Inflammatory macrophage treated with lipopolysaccharide for 4 hours (primary cell): Measurements from ENCODE around the gene UBP1.
"Not testable (repeated sequence)": the region's sequence is repeated elsewhere in the genome, so short reads cannot be mapped to it uniquely, and the experiment has no call there.

Source experiments
- DNase-seq: peaks from one replicate; pipeline ENCODE4 v3.0.0-alpha.2; 2020

The UBP1 gene

DNA sequence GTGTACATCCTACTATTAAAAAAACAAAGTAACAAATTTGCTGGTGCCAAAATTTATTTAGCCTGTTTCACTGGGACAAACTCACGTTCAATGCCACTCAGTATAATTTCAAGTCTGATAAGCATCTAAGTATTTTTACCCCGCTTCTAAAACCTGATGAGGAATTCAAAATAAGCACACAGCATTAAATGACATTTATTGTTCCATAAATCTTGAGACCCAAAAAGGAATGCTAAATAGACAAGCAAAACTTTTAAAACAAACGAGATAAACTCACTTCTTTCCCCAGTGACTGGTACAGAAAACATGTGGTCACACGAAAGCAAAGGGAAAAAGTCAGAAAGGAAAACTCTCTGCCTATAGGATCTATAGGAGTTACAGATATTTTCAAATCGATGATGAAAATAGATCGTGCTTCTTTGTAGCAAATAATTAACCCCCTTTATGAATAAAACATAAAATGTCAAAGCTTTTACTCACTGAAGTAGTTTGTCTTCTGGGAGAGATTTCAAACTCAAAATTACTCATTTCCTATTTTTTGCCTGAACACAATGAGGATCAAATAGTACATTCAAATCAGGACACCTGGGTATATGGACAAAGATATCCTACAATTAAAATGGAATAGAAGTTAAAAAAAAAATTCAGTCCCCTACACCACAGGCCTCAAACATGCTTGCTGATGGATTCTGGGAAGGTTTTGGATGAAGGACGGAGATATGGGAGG lies 51.7 kb downstream of the UBP1 start:
- no peak for DNase-seq

- no peak for DNase-seq
Measured at GRCh38 chr3:33386631-33387030, 53.6 kb downstream of the UBP1 start.

GRCh38 chr3:33385423-33385822 lies 54.8 kb downstream of the UBP1 start:
- DNase-seq, result no peak

DNA sequence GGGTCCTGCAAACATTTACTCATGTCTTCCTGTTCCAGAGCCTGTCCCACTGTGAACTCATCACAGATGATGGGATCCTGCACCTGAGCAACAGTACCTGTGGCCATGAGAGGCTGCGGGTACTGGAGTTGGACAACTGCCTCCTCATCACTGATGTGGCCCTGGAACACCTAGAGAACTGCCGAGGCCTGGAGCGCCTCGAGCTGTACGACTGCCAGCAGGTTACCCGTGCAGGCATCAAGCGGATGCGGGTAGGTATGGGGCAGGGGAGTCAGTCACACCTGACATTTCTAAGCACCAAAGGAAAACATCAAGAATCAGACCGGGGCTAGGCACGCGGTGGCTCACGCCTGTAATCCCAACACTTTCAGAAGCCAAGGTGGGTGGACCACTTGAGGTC lies 56.3 kb downstream of the UBP1 start:
- DNase-seq, result no peak

- no peak for DNase-seq
Measured at GRCh38 chr3:33380653-33381052, 59.6 kb downstream of the UBP1 start.

GRCh38 chr3:33377931-33378330 lies 62.3 kb downstream of the UBP1 start:
- DNase-seq, result peak; percentile 8

GRCh38 chr3:33377489-33377888 lies 62.7 kb downstream of the UBP1 start:
- no peak for DNase-seq

DNA sequence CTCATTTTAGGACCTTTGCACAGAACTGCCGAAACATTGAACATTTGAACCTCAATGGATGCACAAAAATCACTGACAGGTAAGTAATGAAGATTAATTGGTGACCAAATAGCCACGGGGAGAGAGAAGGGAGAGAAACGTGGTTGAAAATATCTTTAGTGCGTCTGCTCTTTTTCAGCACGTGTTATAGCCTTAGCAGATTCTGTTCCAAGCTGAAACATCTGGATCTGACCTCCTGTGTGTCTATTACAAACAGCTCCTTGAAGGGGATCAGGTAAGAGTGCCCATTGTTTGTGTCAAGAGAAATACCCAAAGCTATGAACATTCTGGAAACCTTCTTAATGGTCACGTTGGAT lies 67.1 kb downstream of the UBP1 start:
- no peak for DNase-seq

DNA sequence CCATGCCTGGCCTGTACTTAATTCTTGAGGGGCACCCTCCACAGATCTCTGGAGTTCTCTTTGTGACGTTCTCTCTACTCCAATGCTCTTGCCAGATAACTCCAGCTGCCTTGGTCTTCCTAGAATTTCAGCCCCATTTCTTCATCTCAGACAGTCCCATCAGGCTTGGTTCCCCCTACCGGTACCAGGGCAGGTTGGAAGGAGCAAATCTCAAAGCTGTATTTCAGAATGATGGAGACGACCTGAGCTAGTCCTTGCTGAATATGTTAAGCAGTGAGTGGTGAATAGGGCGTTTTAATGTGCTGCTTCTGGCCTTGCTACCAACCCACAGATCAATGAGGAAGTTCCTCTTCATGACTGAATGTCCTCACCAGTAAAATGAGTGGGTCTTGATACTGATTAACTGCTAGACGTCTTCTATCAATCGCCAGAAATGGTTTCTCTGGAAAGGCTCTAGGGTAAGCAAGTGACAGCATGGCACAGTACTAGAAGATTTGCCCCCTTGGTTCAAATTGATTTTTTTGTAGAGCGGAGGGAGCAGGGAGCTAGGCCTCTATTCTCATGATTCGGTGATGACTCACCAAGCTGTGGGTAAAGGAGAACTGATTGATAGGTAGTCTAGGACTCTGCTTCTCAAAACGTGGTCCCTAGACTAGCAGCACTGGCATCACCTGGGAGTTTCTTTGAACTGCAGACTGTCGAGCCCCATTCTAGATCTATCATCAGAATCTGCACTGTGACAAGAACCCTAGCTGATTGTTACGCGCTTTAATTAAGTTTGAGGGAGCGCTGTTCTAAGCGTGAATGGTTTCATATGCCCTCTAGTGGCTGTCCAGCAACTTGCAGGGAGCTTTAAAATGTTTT lies 67.8 kb downstream of the UBP1 start:
- DNase-seq, result peak; percentile 32

DNA sequence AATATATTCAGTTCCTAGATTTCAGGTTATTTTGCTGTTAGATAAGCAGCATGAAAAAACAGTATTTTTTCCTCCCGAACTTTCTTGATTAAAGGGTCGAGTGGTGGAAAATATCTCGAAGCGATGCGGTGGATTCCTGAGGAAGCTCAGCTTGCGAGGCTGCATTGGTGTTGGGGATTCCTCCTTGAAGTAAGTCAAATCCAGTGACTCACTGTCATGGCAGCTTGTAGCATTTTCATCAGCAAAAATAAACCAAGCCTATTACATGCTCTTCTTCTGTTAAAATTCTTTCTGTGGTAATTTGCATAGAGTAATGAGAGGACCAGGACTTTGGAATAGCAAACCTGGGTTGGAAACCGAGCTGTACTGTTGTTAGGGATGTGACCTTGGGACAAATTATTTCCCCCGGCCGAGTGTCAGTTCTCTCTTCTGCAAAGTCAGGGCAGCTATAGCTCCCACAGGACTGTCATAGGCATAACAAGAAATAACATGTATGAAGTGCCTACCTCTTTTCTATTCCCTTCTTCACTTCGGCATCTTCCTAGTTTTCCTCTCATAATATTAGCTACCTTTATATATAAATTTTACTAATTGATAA lies 75.6 kb downstream of the UBP1 start:
- no peak for DNase-seq

GRCh38 chr3:33364060-33364459 lies 76.1 kb downstream of the UBP1 start:
- DNase-seq, result no peak

GRCh38 chr3:33363113-33363800 lies 76.9 kb downstream of the UBP1 start:
- no peak for DNase-seq

- DNase-seq, result no peak
Measured at GRCh38 chr3:33360136-33360825, 79.9 kb downstream of the UBP1 start.

DNA sequence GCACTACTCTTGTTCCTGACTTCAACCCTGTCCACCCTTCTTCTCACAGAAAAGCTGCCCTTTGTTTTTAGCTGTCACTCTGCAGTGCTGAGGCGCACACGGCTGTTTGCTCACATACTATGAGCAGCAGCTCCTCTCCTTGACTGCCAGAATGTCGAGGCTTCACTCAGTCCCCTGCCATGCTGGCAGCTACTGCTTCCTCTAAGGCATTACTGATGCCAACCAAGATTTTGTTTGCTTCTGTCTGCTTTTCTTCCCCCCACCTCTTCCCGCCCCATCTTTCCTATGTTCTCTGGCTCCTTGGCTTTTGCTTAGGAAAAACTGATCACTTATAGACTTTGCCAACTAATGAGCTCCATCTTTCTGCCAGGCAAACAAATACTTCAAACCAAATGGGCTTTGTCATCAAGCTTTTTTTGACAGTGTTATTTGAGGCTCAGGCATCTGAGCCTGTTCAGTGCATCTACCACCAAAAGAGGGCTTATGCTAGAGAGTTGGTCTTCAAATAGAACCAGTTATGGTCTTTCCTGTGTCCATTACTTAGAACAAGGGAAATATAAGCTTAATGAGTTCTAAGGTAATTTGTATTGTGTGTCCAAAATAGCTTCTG lies 81.9 kb downstream of the UBP1 start:
- DNase-seq, result no peak

- no peak for DNase-seq
Measured at GRCh38 chr3:33355611-33356010, 84.6 kb downstream of the UBP1 start.

- no peak for DNase-seq
Measured at GRCh38 chr3:33339758-33340157, 100.4 kb downstream of the UBP1 start.

GRCh38 chr3:33338936-33339465 lies 101.2 kb downstream of the UBP1 start:
- DNase-seq, result not testable (repeated sequence)
